HepG2 (cell line): Measurements from ENCODE around the gene DHX16. TPM values are rescaled to one million over a fixed set of nuclear protein-coding genes. Genes with fewer than 3 reads are reported as not detected.

Source experiments
- ARNT ChIP-seq: fragments of 450-650 bp; IDR thresholded peaks from 2 replicates; pipeline ENCODE4 v1.6.1; 2017
- CENPBD1 ChIP-seq: sonication (generic); formaldehyde crosslinking; IDR thresholded peaks from 2 replicates; pipeline ENCODE4 v1.8.0; 2022; ENCODE audit warnings: missing genetic modification reagents, low read depth, mild to moderate bottlenecking, borderline replicate concordance
- ESRRA ChIP-seq: sonication (generic); formaldehyde crosslinking; IDR thresholded peaks from 2 replicates; pipeline ENCODE4 v1.5.1; 2020; ENCODE audit warnings: mild to moderate bottlenecking, low read depth, missing genetic modification reagents
- HMG20B ChIP-seq: conservative IDR thresholded peaks from 2 replicates; pipeline ENCODE4 v1.6.1; 2016; ENCODE audit warnings: missing genetic modification reagents, missing compliant biosample characterization
- KLF16 ChIP-seq, 2 experiments: sonication (generic) in 1 of 2; formaldehyde crosslinking in 1 of 2; IDR thresholded peaks; 2 replicates each; pipeline versions ENCODE4 v1.6.1 to v1.8.0; 2016 to 2023; ENCODE audit warnings: missing genetic modification reagents in 2 of 2, missing compliant biosample characterization in 1 of 2
- MED1 ChIP-seq: sonication (generic); formaldehyde crosslinking; IDR thresholded peaks from 2 replicates; pipeline ENCODE4 v1.4.0; 2020; ENCODE audit warnings: missing genetic modification reagents
- MLX ChIP-seq: IDR thresholded peaks from 2 replicates; pipeline ENCODE4 v1.6.1; 2016
- MTA3 ChIP-seq: sonication (generic); formaldehyde crosslinking; IDR thresholded peaks from 2 replicates; pipeline ENCODE4 v1.4.0; 2020; ENCODE audit warnings: missing genetic modification reagents
- MXD3 ChIP-seq: IDR thresholded peaks from 2 replicates; pipeline ENCODE4 v1.6.1; 2016; ENCODE audit warnings: mild to moderate bottlenecking, missing biosample characterization, missing genetic modification reagents
- PTBP1 ChIP-seq: fragments of 200-400 bp; formaldehyde crosslinking; IDR thresholded peaks from 2 replicates; pipeline ENCODE4 v1.6.1; 2018; ENCODE audit warnings: low read length, low read depth; ENCODE audit not compliant: poor library complexity, severe bottlenecking
- SNAI1 ChIP-seq: sonication (generic); formaldehyde crosslinking; IDR thresholded peaks from 2 replicates; pipeline ENCODE4 v1.5.0; 2020; ENCODE audit warnings: mild to moderate bottlenecking, missing genetic modification reagents, borderline replicate concordance
- TAF1 ChIP-seq: sonication (generic); formaldehyde crosslinking; IDR thresholded peaks from 2 replicates; pipeline ENCODE4 v1.4.0; 2020; ENCODE audit warnings: missing genetic modification reagents
- TFDP1 ChIP-seq: IDR thresholded peaks from 2 replicates; pipeline ENCODE4 v1.6.1; 2016; ENCODE audit warnings: missing compliant biosample characterization, missing genetic modification reagents, borderline replicate concordance
- TIGD3 ChIP-seq: sonication (generic); formaldehyde crosslinking; IDR thresholded peaks from 2 replicates; pipeline ENCODE4 v1.5.1; 2020; ENCODE audit warnings: mild to moderate bottlenecking, missing genetic modification reagents, borderline replicate concordance
- ZBTB34 ChIP-seq: sonication (generic); formaldehyde crosslinking; IDR thresholded peaks from 2 replicates; pipeline ENCODE4 v1.8.0; 2022; ENCODE audit warnings: mild to moderate bottlenecking, missing genetic modification reagents
- ZBTB8A ChIP-seq: sonication (generic); formaldehyde crosslinking; IDR thresholded peaks from 2 replicates; pipeline ENCODE4 v1.4.0; 2020; ENCODE audit warnings: mild to moderate bottlenecking, low read depth, missing genetic modification reagents, borderline replicate concordance
- ZKSCAN1 ChIP-seq: fragments of 150-350 bp; IDR thresholded peaks from 2 replicates; pipeline ENCODE4 v1.6.1; 2014; ENCODE audit warnings: low read length
- ZNF24 ChIP-seq: fragments of 450-650 bp; IDR thresholded peaks from 2 replicates; pipeline ENCODE4 v1.6.1; 2017; ENCODE audit warnings: antibody characterized with exemption, mild to moderate bottlenecking
- ZNF251 ChIP-seq: sonication (generic); formaldehyde crosslinking; IDR thresholded peaks from 2 replicates; pipeline ENCODE4 v1.9.0; 2021; ENCODE audit warnings: mild to moderate bottlenecking, missing genetic modification reagents
- ZNF354B ChIP-seq: sonication (generic); formaldehyde crosslinking; IDR thresholded peaks from 2 replicates; pipeline ENCODE4 v1.8.0; 2022; ENCODE audit warnings: mild to moderate bottlenecking, missing genetic modification reagents
- ZNF441 ChIP-seq: sonication (generic); formaldehyde crosslinking; IDR thresholded peaks from 2 replicates; pipeline ENCODE4 v1.7.0; 2021; ENCODE audit warnings: missing genetic modification reagents, borderline replicate concordance
- ZNF652 ChIP-seq: IDR thresholded peaks from 2 replicates; pipeline ENCODE4 v1.6.1; 2016; ENCODE audit warnings: low read depth, borderline replicate concordance
- ZNF782 ChIP-seq: sonication (generic); formaldehyde crosslinking; IDR thresholded peaks from 2 replicates; pipeline ENCODE4 v1.4.0; 2020; ENCODE audit warnings: missing genetic modification reagents, mild to moderate bottlenecking, borderline replicate concordance
- ZNF790 ChIP-seq: sonication (generic); formaldehyde crosslinking; IDR thresholded peaks from 2 replicates; pipeline ENCODE4 v1.8.0; 2022; ENCODE audit warnings: missing genetic modification reagents, mild to moderate bottlenecking, borderline replicate concordance
- polyA plus RNA-seq, 8 experiments: library from polyadenylated mRNA; depleted of rRNA in 3 of 8; stranded (reverse) in 7 of 8; unstranded in 1 of 8; fragments of >200 nt; fragmentation: Illumina TruSeq in 4 of 8; extraction: Trizol in 4 of 8; gene quantifications; 2 replicates each; pipeline versions ENCODE4 v1.2.1 to v1.2.3, GENCODE V29; 2011 to 2016; ENCODE audit warnings: low read depth in 4 of 8, missing spikeins in 1 of 8, mixed read lengths in 1 of 8; ENCODE audit not compliant: insufficient read depth in 1 of 8
- total RNA-seq, 5 experiments: library from RNA; depleted of rRNA; stranded (reverse); fragments of >200 nt; fragmentation: Illumina TruSeq; extraction: Trizol; gene quantifications; 2 replicates each; pipeline ENCODE4 v1.2.3, GENCODE V29; 2016; ENCODE audit warnings: low read depth in 1 of 5

The DHX16 gene
- total and polyA plus RNA-seq, 2 of the 13 experiments (the other 11 are each of a cell fraction or from before 2014, with no cell fraction given): 57.0 to 58.5 TPM

- TF ChIP-seq TFDP1 (CRISPR knock-in tag) (peak; percentile 92), TAF1 (peak; percentile 97), ZNF354B (CRISPR knock-in tag) (0 out of 2 replicates have a peak, but pooled peaks have one; percentile 27), CENPBD1 (CRISPR knock-in tag) (no peak), MLX (CRISPR knock-in tag) (no peak; the same call in 1 of the 2 replicates), TIGD3 (CRISPR knock-in tag) (no peak), ESRRA (CRISPR knock-in tag) (no peak), ZBTB34 (CRISPR knock-in tag) (no peak), ZNF782 (CRISPR knock-in tag) (no peak), MXD3 (peak; percentile 87), SNAI1 (CRISPR knock-in tag) (no peak), ZBTB8A (CRISPR knock-in tag) (no peak), MED1 (CRISPR knock-in tag) (peak; percentile 59), HMG20B (CRISPR knock-in tag) (no peak), ZNF251 (CRISPR knock-in tag) (no peak), ARNT (no peak), PTBP1 (no peak), ZNF652 (CRISPR knock-in tag) (no peak), ZNF790 (CRISPR knock-in tag) (no peak), ZNF441 (CRISPR knock-in tag) (no peak), MTA3 (no peak), ZNF24 (no peak), ZKSCAN1 (no peak), KLF16 (CRISPR knock-in tag; IDR thresholded peaks at IDR 0.05) (peak in 1 of 2 experiments; percentile 53; a peak in 2 of 4 replicates)
Observed at GRCh38 chr6:30719791-30720737, 47.3 kb upstream of the DHX16 start, which contains the start of gene TUBB (continued).
